Muscle layer of colon (tissue), 2 donors: ENCODE data around the gene IFITM10.
"Not testable (repeated sequence)": the region's sequence is repeated elsewhere in the genome, so short reads cannot be mapped to it uniquely, and the experiment has no call there.

Source experiments
- H3K27ac ChIP-seq: one replicate; pipeline ENCODE4 v1.7.0; 2013; ENCODE audit warnings: low read depth, mild to moderate bottlenecking, low read length, moderate library complexity
- H3K27me3 ChIP-seq, 2 donors: one replicate each; pipeline ENCODE4 v1.7.0; 2013; ENCODE audit warnings: low read length in 2 of 2, mild to moderate bottlenecking in 2 of 2; ENCODE audit not compliant: insufficient read depth in 2 of 2, control insufficient read depth in 1 of 2
- H3K36me3 ChIP-seq: one replicate; pipeline ENCODE4 v1.7.0; 2013; ENCODE audit warnings: mild to moderate bottlenecking, low read length; ENCODE audit not compliant: insufficient read depth
- H3K4me1 ChIP-seq: one replicate; pipeline ENCODE4 v1.7.0; 2013; ENCODE audit warnings: mild to moderate bottlenecking, low read length; ENCODE audit not compliant: insufficient read depth
- H3K4me3 ChIP-seq, 2 donors: one replicate each; pipeline ENCODE4 v1.7.0; 2013; ENCODE audit warnings: low read length in 2 of 2, low read depth in 1 of 2, mild to moderate bottlenecking in 1 of 2, moderate library complexity in 1 of 2
- H3K9ac ChIP-seq: one replicate; pipeline ENCODE4 v1.7.0; 2013; ENCODE audit warnings: low read length
- H3K9me3 ChIP-seq: one replicate; pipeline ENCODE4 v1.7.0; 2013; ENCODE audit warnings: mild to moderate bottlenecking, low read length
- donor health status: abdominal sarcoma.
- donor health status: Adenocarcinoma of cecum.

The IFITM10 gene

DNA sequence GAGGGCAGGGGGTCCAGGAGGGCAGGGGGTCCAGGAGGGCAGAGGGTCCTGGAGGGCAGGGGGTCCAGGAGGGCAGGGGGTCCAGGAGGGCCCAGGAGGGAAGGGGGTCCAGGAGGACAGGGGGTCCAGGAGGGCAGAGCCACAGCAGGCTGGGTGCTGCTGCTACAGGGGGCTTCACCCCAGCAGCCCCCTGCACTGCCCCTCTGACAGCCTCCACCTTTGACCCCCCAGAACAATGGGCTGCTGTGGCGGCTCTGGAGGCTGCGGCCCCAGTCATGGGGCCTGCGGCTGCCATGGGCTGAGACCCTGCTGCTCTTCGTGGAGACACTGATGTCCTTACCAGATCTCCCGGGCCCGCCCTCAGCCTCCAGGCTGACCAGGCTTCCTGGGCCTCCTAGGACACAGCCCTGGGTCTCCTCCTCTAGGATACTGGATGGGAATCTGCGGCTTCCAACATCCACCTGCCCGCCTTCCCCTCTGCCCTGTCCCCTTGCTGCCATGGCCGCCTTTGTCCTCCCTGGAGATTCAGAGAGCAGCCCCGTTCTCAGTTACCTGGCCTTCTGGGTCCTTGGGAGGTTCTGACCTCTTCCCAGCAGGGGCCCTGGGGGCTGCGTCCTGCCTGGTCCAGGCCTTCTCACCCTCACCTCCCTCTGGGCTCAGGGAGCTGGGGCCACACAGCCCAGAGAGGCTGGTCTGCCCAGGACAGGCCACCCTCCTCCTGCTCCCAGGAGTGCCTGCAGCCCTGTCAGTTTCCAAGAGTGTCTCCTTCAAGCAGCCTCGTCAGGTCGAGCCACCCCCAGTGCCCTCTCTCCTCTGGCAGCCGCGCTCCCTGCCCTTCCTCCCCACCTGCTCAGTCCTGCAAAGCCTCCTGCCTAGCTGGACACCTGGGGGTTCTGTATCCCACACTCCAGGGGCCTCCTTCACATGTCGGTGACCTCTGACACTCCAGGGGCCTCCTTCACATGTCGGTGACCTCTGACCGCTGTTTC lies 65.2 kb downstream of the IFITM10 start:
- not testable (repeated sequence) for H3K36me3 ChIP-seq, H3K4me3 ChIP-seq, H3K27me3 ChIP-seq, H3K4me1 ChIP-seq, H3K27ac ChIP-seq, H3K9me3 ChIP-seq, H3K9ac ChIP-seq

DNA sequence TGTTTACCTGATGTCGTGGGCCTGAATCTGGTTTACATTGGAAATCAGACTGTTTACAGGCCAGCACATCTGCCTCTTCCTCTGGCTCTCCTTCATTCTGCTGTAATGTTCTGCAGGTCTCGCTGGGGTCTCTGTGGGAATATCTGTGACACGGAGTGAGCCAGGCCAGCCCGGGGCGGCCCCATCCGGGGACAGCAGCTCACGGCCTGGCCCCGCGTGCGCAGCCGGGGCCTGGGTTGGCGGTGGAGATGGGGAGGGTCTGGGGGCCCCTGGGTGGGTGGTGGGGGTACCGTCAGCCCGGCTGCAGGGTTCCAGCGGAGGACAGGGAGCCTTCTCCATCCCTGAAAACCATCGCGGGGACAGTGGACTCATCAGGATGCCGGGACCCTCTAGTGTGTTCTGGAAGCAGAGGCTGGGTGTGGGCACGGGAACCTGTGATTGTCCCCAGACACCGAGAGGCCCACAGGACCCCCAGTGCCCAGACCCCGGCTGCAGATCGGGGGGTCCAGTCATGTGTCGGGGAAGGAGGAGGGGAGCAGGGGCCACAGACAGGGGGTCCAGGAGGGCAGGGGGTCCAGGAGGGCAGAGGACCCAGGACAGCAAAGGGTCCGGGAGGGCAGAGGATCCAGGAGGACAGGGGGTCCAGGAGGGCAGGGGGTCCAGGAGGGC lies 66.4 kb downstream of the IFITM10 start:
- H3K4me1 ChIP-seq, H3K9ac ChIP-seq, H3K9me3 ChIP-seq, H3K27ac ChIP-seq, H3K4me3 ChIP-seq, H3K27me3 ChIP-seq, H3K36me3 ChIP-seq: not testable (repeated sequence)

DNA sequence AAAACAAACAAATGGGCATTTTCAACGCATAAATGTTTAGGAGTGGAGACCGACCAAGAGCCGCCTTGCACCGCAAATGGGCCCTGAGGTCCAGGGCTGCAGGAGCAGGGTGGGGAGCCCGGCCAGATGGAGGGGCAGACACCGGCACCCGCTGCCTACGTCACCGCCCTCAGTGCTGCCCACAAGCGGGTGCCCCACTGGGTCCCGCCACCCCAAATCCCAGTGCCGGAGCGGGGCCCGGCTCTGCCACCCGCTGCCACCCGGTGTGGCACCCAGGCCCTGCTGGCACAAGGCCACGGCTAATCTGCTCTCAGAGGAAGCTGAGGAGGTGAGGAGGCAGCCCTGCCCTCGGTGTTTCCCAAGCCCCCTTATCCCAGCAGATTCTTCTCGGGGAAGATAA lies 67.2 kb downstream of the IFITM10 start:
- H3K27ac ChIP-seq, H3K36me3 ChIP-seq, H3K9ac ChIP-seq, H3K4me3 ChIP-seq, H3K27me3 ChIP-seq, H3K9me3 ChIP-seq, H3K4me1 ChIP-seq: not testable (repeated sequence)
